ENCODE data around the gene DEPDC5. TPM values are rescaled to one million over a fixed set of nuclear protein-coding genes. Genes with fewer than 3 reads are reported as not detected.
A peak's percentile ranks its signal among the peaks of the same experiment; 100 is the strongest.

Gene DEPDC5
- total RNA-seq, 2 experiments from 2014 or later = 43.6 to 46.6 TPM

GRCh38 chr22:31943206-31943977 is 189.6 kb downstream of the DEPDC5 start:
- ATAC-seq (ENCODE audit: low read depth) (no peak), DNase-seq (no peak)
- no peaks in the 10 kb centered on the region for H3K27me3 Mint-ChIP-seq
- POLR2A ChIA-PET = interaction anchor here (0.8 kb wide), 1 partner anchor 281 kb away, joined by 5 read pairs; the partner anchor contains the start of gene PISD
- H3K27ac Mint-ChIP-seq = peak overlapping the region; percentile 82
- no peaks in the 10 kb centered on the region for H3K9me3 Mint-ChIP-seq
- peaks cover 22% of the 10 kb centered on the region for H3K4me1 Mint-ChIP-seq
- peak overlapping the region; percentile 92 for H3K4me3 Mint-ChIP-seq
- H3K36me3 Mint-ChIP-seq = peaks cover 10% of the 10 kb centered on the region

DNA sequence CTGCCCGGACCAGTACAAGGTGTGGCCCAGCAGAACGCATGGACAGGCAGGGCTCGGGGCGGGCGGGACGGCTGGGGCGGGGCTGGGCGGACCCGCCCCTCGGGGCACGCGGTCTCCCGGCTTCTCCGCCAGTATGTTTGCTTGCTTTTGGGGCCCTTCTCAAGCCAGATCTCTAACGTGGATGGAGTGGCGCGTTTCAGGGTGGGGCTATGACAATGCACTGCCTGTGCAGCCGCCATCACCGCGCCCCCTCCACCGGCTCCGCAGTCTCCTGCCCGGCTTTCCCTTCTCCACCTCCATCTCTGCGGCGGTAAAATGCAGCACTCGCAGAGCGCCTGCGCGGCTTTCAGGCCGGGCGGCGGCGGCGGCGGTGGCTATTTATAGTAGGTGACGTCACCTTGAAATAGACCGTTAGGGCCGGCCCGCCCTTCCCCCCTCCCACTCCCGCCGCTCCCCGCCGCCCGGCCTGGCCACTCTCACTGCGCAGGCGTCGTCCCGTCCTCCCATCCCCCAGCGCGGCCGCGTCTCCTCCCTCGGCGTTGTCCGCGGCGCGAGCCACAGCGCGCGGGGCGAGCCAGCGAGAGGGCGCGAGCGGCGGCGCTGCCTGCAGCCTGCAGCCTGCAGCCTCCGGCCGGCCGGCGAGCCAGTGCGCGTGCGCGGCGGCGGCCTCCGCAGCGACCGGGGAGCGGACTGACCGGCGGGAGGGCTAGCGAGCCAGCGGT is 190.3 kb downstream of the DEPDC5 start, which contains the start of gene YWHAH:
YWHAH (plus strand) TSS at position 558 of the 722 bp plus-strand sequence. CDS start 199 bp downstream, outside the sequence.
- DNase-seq (peak; percentile 92), ATAC-seq (ENCODE audit: low read depth) (peak; percentile 76)
- POLR2A ChIA-PET = interaction anchor here (1.1 kb wide), 1 partner anchor 12 kb away, joined by 4 read pairs; no protein-coding TSS in a partner anchor
- H3K27me3 Mint-ChIP-seq = no peaks in the 10 kb centered on the region
- H3K4me1 Mint-ChIP-seq = peaks cover 24% of the 10 kb centered on the region
- H3K4me3 Mint-ChIP-seq = peak within 1 kb of the TSS; percentile 92
- H3K36me3 Mint-ChIP-seq = peaks cover 12% of the 10 kb centered on the region
- peak within 1 kb of the TSS; percentile 92 for H3K27ac Mint-ChIP-seq
- H3K9me3 Mint-ChIP-seq = no peaks in the 10 kb centered on the region

- Mint-ChIP-seq H3K4me3 (peak overlapping the region; percentile 39), H3K27me3 (no peaks in the 10 kb centered on the region), H3K4me1 (peaks cover 25% of the 10 kb centered on the region), H3K9me3 (no peaks in the 10 kb centered on the region), H3K36me3 (peaks cover 14% of the 10 kb centered on the region), H3K27ac (no peak overlapping the region)
- ATAC-seq (ENCODE audit: low read depth) = peak; percentile 23
- POLR2A ChIA-PET = interaction anchor here (0.6 to 1.4 kb wide), 3 partner anchors 11 to 554 kb away, joined by 4 to 7 read pairs (median 5); no protein-coding TSS in a partner anchor
- DNase-seq = no peak
Measured at GRCh38 chr22:31944700-31945442, 191.1 kb downstream of the DEPDC5 start.

GRCh38 chr22:31945443-31945855 is 191.6 kb downstream of the DEPDC5 start:
- peaks cover 17% of the 10 kb centered on the region for H3K36me3 Mint-ChIP-seq
- H3K27me3 Mint-ChIP-seq = no peaks in the 10 kb centered on the region
- POLR2A ChIA-PET = interaction anchor here (1.1 to 1.4 kb wide), 2 partner anchors 11 to 280 kb away, joined by 4 to 5 read pairs; no protein-coding TSS in a partner anchor
- ATAC-seq (ENCODE audit: low read depth) = no peak
- no peak for DNase-seq
- no peaks in the 10 kb centered on the region for H3K9me3 Mint-ChIP-seq
- no peak overlapping the region for H3K4me3 Mint-ChIP-seq
- no peak overlapping the region for H3K27ac Mint-ChIP-seq
- peaks cover 27% of the 10 kb centered on the region for H3K4me1 Mint-ChIP-seq

GRCh38 chr22:31945971-31946680 is 192.3 kb downstream of the DEPDC5 start:
- POLR2A ChIA-PET = interaction anchor here (1.4 kb wide), 1 partner anchor 281 kb away, joined by 5 read pairs; no protein-coding TSS in a partner anchor
- Mint-ChIP-seq H3K4me3 (no peak overlapping the region), H3K36me3 (peaks cover 19% of the 10 kb centered on the region), H3K9me3 (no peaks in the 10 kb centered on the region), H3K27ac (no peak overlapping the region), H3K4me1 (peaks cover 32% of the 10 kb centered on the region), H3K27me3 (no peaks in the 10 kb centered on the region)
- ATAC-seq (ENCODE audit: low read depth) = no peak
- no peak for DNase-seq

DNA sequence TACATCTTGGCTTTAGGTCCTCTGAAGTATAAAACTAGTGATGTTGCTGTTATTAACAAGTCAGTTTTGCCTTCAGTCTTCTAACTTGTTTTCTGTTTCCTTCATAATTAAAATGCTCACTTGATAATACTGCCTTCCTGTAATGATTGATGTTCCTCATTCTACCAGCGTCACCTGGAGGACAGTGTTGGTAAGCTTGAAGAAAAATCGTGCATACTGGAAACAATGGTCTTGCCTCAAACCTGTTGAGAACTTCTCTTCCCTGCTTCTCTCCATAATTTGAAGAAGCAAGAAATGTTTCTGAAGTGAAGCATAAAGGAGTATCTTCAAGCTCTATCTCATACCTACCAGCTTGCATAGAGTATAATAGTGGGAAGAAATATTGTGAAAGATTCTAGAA is 193.5 kb downstream of the DEPDC5 start:
- DNase-seq = no peak
- no peak for ATAC-seq (ENCODE audit: low read depth)
- Mint-ChIP-seq H3K27me3 (no peaks in the 10 kb centered on the region), H3K4me3 (peak overlapping the region; percentile 32), H3K9me3 (no peaks in the 10 kb centered on the region), H3K27ac (peak overlapping the region; percentile 57), H3K4me1 (peaks cover 39% of the 10 kb centered on the region), H3K36me3 (peaks cover 27% of the 10 kb centered on the region)
- POLR2A ChIA-PET = no interaction called here

GRCh38 chr22:31948002-31948401 is 194.2 kb downstream of the DEPDC5 start:
- DNase-seq (no peak), ATAC-seq (ENCODE audit: low read depth) (no peak)
- Mint-ChIP-seq H3K4me3 (no peak overlapping the region), H3K36me3 (peaks cover 29% of the 10 kb centered on the region), H3K27ac (no peak overlapping the region), H3K27me3 (no peaks in the 10 kb centered on the region), H3K4me1 (peaks cover 44% of the 10 kb centered on the region), H3K9me3 (no peaks in the 10 kb centered on the region)
- POLR2A ChIA-PET = no interaction called here

- POLR2A ChIA-PET = no interaction called here
- Mint-ChIP-seq H3K27ac (no peak overlapping the region), H3K9me3 (no peaks in the 10 kb centered on the region), H3K4me3 (no peak overlapping the region), H3K36me3 (peaks cover 47% of the 10 kb centered on the region), H3K4me1 (peaks cover 59% of the 10 kb centered on the region), H3K27me3 (no peaks in the 10 kb centered on the region)
- DNase-seq (no peak), ATAC-seq (ENCODE audit: low read depth) (no peak)
Measured at GRCh38 chr22:31950226-31950625, 196.4 kb downstream of the DEPDC5 start.

DNA sequence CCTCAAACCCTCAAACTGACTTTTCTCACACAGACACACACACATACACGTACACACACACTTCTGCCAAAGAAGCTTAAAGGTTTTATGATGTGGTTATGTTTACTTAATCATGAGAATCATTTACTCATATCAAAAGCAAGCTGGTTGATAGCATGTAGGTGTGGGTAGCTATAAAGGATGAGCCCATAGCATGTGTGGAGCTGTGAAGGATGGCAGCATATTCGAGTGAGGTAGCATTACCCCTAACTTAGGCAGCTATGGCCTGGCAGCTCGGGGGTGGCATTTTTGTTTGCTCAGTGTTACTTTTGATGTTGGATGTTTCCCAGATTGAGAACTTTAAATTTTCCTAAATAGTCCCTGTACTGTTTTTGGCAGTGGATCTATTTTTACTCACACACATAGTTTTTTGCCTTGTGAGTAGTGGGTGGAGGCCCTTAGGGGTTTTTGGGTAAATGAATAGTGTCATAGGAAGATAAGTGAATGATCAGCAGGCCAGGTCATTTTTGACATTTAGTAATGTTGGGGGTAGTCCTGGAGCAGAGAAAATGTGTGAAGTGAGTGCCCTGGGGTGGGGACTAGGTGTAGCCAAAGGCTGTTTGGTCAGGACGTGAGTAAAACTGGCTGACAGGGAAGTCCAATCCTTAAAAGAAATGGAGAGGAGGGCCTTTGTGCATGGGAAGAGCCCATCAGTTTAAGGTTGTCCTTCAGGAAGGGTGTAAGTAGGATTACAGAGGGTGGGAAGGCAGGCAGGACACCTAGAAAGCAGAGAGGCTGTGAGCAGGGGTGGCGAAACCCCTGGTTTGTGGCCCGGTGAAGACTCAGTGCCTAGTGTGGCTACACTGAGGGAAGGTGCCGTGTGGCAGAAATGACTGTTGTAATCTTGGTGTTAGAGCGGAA is 197.6 kb downstream of the DEPDC5 start:
- Mint-ChIP-seq H3K36me3 (peaks cover 51% of the 10 kb centered on the region), H3K27ac (peak overlapping the region; percentile 28), H3K27me3 (no peaks in the 10 kb centered on the region), H3K4me1 (peaks cover 65% of the 10 kb centered on the region), H3K4me3 (peak overlapping the region; percentile 36), H3K9me3 (no peaks in the 10 kb centered on the region)
- POLR2A ChIA-PET = interaction anchor here (1.1 to 1.2 kb wide), 2 partner anchors 9 to 290 kb away, joined by 3 read pairs; partner anchors contain the start of gene PISD
- ATAC-seq (ENCODE audit: low read depth) = no peak
- no peak for DNase-seq

- Mint-ChIP-seq H3K4me1 (peaks cover 66% of the 10 kb centered on the region), H3K36me3 (peaks cover 56% of the 10 kb centered on the region), H3K27me3 (no peaks in the 10 kb centered on the region), H3K27ac (no peak overlapping the region), H3K9me3 (no peaks in the 10 kb centered on the region), H3K4me3 (no peak overlapping the region)
- DNase-seq (no peak), ATAC-seq (ENCODE audit: low read depth) (no peak)
- POLR2A ChIA-PET = no interaction called here
Measured at GRCh38 chr22:31952094-31952401, 198.2 kb downstream of the DEPDC5 start.

GRCh38 chr22:31952472-31952871 is 198.7 kb downstream of the DEPDC5 start:
- H3K4me3 Mint-ChIP-seq = no peak overlapping the region
- no peaks in the 10 kb centered on the region for H3K9me3 Mint-ChIP-seq
- peaks cover 62% of the 10 kb centered on the region for H3K4me1 Mint-ChIP-seq
- ATAC-seq (ENCODE audit: low read depth) = no peak
- H3K27me3 Mint-ChIP-seq = no peaks in the 10 kb centered on the region
- peaks cover 57% of the 10 kb centered on the region for H3K36me3 Mint-ChIP-seq
- POLR2A ChIA-PET = no interaction called here
- H3K27ac Mint-ChIP-seq = no peak overlapping the region
- DNase-seq = no peak

GRCh38 chr22:31953261-31953660 is 199.4 kb downstream of the DEPDC5 start:
- POLR2A ChIA-PET = no interaction called here
- no peaks in the 10 kb centered on the region for H3K27me3 Mint-ChIP-seq
- H3K4me1 Mint-ChIP-seq = peaks cover 57% of the 10 kb centered on the region
- peaks cover 53% of the 10 kb centered on the region for H3K36me3 Mint-ChIP-seq
- H3K4me3 Mint-ChIP-seq = no peak overlapping the region
- no peaks in the 10 kb centered on the region for H3K9me3 Mint-ChIP-seq
- H3K27ac Mint-ChIP-seq = no peak overlapping the region
- DNase-seq = no peak
- no peak for ATAC-seq (ENCODE audit: low read depth)
